Breast epithelium (tissue), 3 donors: ENCODE results near the gene TKT.

Experiments
- POLR2A ChIP-seq: fragments of 450-650 bp; IDR thresholded peaks from one replicate; pipeline ENCODE4 v1.6.1; 2016; ENCODE audit warnings: antibody characterized with exemption, mild to moderate bottlenecking, moderate library complexity
- TF ChIP-seq, protein P1 (sequence below), 3 donors: fragments of 450-650 bp; IDR thresholded peaks; one replicate each; pipeline ENCODE4 v1.5.1; 2016 to 2017; ENCODE audit warnings: antibody characterized with exemption in 3 of 3, mild to moderate bottlenecking in 3 of 3, moderate library complexity in 3 of 3

DNA sequence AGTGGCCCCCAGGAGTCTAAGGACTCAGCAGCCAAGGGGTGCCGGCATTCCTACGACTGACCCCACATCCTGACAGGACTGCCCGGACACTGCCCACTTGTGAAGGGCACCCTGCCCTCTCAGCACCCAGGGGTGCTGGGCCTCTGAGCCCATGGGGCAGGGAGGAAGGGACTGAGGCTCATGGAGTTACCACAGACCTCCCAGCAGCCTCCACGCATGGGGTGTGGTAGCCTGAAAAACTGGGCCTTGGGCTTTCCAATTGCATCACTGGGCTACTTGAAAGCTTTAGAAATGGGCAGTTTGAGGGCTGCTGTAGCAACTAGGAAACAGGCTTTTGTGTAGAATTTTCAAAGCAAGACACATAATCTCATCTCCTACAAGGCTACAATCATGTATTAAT is 13.2 kb downstream of the TKT start:
- TF ChIP-seq, protein P1, sequence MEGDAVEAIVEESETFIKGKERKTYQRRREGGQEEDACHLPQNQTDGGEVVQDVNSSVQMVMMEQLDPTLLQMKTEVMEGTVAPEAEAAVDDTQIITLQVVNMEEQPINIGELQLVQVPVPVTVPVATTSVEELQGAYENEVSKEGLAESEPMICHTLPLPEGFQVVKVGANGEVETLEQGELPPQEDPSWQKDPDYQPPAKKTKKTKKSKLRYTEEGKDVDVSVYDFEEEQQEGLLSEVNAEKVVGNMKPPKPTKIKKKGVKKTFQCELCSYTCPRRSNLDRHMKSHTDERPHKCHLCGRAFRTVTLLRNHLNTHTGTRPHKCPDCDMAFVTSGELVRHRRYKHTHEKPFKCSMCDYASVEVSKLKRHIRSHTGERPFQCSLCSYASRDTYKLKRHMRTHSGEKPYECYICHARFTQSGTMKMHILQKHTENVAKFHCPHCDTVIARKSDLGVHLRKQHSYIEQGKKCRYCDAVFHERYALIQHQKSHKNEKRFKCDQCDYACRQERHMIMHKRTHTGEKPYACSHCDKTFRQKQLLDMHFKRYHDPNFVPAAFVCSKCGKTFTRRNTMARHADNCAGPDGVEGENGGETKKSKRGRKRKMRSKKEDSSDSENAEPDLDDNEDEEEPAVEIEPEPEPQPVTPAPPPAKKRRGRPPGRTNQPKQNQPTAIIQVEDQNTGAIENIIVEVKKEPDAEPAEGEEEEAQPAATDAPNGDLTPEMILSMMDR (IDR thresholded peaks at IDR 0.05), result no peak
- no peak for TF ChIP-seq POLR2A
